ENCODE measurements around the gene PALS2.

Gene PALS2

DNA sequence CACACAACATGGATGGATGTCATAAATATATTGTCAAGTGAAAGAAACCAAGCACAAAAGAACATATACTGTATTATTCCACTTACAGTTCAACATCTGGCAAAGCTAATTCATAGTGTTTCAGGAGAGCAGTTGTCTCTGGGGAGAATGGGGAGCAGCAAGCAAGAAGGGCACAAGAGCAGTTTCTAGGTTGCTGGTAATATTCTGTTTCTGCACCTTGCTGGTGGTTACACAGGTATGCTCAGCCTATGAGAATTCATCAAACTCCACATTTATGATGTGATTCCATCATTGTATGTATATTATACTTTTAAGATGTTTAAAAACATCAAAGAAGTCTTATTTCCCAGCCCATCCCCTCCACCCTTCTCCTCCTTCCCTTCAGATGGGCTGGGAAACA, 18.1 kb upstream of the PALS2 start:
- no peak overlapping the region for H3K27ac ChIP-seq (ENCODE audit: insufficient read depth in 1 of 2, low read depth in 1 of 2, low read length in 2 of 2, poor library complexity in 1 of 2, severe bottlenecking in 2 of 2)

DNA sequence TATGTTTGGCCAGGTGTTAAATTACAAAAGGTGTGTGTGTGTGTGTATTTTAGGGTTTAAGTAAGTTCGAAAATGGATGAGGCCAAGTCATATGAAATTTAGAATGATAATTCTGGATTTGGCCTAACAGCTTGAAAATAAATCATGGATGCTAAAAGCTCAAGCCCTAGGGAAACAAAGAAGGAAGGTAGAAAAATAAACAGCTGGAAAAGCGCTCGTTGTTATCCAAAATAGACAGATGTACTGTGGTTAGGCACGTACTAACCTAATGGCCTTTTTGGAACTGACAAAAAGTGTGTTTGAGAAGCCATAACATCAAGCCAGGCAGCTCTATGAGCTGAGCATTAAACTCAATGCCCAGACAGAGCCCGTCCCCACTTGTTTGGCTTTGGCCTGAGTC, 17.5 kb upstream of the PALS2 start:
- Histone ChIP-seq H3K27ac (ENCODE audit: insufficient read depth in 1 of 2, low read depth in 1 of 2, low read length in 2 of 2, poor library complexity in 1 of 2, severe bottlenecking in 2 of 2) (no peak overlapping the region), H3K27me3 (replicated peaks in 2 of 5; ENCODE audit: control insufficient read depth in 4 of 5, insufficient read depth in 5 of 5, low read length in 4 of 5) (no peaks in the 10 kb centered on the region), H3K4me1 (ENCODE audit: control extremely low read depth in 1 of 4, control insufficient read depth in 4 of 4, insufficient read depth in 4 of 4, low read length in 3 of 4) (no peaks in the 10 kb centered on the region), H3K9me3 (ENCODE audit: control extremely low read depth in 1 of 5, control insufficient read depth in 4 of 5, insufficient read depth in 2 of 5, low read depth in 1 of 5, low read length in 4 of 5) (no peaks in the 10 kb centered on the region), H3K36me3 (ENCODE audit: control insufficient read depth in 4 of 4, insufficient read depth in 4 of 4, low read length in 3 of 4) (no peaks in the 10 kb centered on the region), H3K4me3 (ENCODE audit: control insufficient read depth in 1 of 7, extremely low read depth in 1 of 7, insufficient read depth in 4 of 7, low read depth in 2 of 7, low read length in 6 of 7) (no peak overlapping the region)
- no peak for DNase-seq
- WGBS (ENCODE audit: insufficient coverage): 97% methylated on average over 5 of the region's 5 CpGs
- CTCF ChIA-PET: no interaction called here
- POLR2A ChIA-PET: no interaction called here

More for the DNA sequence above, 18.1 kb upstream of the PALS2 start:
- Histone ChIP-seq H3K4me3 (ENCODE audit: control insufficient read depth in 1 of 7, extremely low read depth in 1 of 7, insufficient read depth in 4 of 7, low read depth in 2 of 7, low read length in 6 of 7) (no peak overlapping the region), H3K4me1 (ENCODE audit: control extremely low read depth in 1 of 4, control insufficient read depth in 4 of 4, insufficient read depth in 4 of 4, low read length in 3 of 4) (no peaks in the 10 kb centered on the region), H3K27me3 (replicated peaks in 2 of 5; ENCODE audit: control insufficient read depth in 4 of 5, insufficient read depth in 5 of 5, low read length in 4 of 5) (no peaks in the 10 kb centered on the region), H3K36me3 (ENCODE audit: control insufficient read depth in 4 of 4, insufficient read depth in 4 of 4, low read length in 3 of 4) (no peaks in the 10 kb centered on the region), H3K9me3 (ENCODE audit: control extremely low read depth in 1 of 5, control insufficient read depth in 4 of 5, insufficient read depth in 2 of 5, low read depth in 1 of 5, low read length in 4 of 5) (no peaks in the 10 kb centered on the region)
- ChIA-PET POLR2A (no interaction called here), CTCF (no interaction called here)
- DNase-seq: no peak

DNA sequence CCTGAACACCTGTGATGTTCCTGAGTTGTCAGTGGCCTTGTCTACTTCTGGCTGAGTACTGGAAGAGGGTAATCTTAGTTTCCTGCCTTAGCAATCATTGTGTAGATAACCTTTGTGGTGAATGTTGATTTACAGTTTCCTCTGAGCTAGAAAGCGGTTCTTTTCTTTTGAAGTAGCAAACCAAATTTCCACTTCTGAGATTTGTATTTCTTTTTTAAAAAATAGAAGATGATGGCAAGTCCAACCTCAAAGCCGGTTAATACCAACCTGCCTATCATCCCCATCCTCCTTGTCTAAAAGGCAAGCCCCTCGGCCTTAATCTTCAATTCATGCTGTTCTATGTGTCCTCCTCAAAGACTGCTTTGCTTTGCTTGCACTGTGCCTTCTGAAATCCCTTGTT, 12.5 kb upstream of the PALS2 start:
- Histone ChIP-seq H3K27me3 (replicated peaks in 2 of 5; ENCODE audit: control insufficient read depth in 4 of 5, insufficient read depth in 5 of 5, low read length in 4 of 5) (no peaks in the 10 kb centered on the region), H3K9me3 (ENCODE audit: control extremely low read depth in 1 of 5, control insufficient read depth in 4 of 5, insufficient read depth in 2 of 5, low read depth in 1 of 5, low read length in 4 of 5) (no peaks in the 10 kb centered on the region), H3K4me1 (ENCODE audit: control extremely low read depth in 1 of 4, control insufficient read depth in 4 of 4, insufficient read depth in 4 of 4, low read length in 3 of 4) (no peaks in the 10 kb centered on the region), H3K36me3 (ENCODE audit: control insufficient read depth in 4 of 4, insufficient read depth in 4 of 4, low read length in 3 of 4) (no peaks in the 10 kb centered on the region), H3K4me3 (ENCODE audit: control insufficient read depth in 1 of 7, extremely low read depth in 1 of 7, insufficient read depth in 4 of 7, low read depth in 2 of 7, low read length in 6 of 7) (no peak overlapping the region), H3K27ac (ENCODE audit: insufficient read depth in 1 of 2, low read depth in 1 of 2, low read length in 2 of 2, poor library complexity in 1 of 2, severe bottlenecking in 2 of 2) (no peak overlapping the region)
- ChIA-PET CTCF (no interaction called here), POLR2A (no interaction called here)
- DNase-seq: no peak
- 100% methylated on average over 2 of the region's 3 CpGs for WGBS (ENCODE audit: insufficient coverage)

DNA sequence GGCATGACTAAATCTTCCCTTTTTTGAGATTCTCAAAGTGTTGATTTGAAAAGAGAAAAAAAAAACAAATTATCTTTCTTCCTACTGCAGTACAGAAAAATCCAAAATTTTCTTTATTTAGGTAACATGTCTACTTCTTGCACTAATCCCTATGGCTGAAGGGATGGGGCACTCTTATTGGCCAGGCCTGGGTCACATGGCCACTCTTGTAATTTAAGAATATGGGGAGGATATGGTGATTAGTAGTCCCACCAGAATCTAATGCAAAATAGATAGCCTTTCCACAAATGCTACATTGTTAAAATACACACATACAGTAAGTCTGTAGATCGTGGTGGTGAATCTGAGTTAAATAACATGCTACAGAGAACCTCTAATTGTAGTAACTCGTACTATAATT, 7.0 kb upstream of the PALS2 start:
- Histone ChIP-seq H3K27ac (ENCODE audit: insufficient read depth in 1 of 2, low read depth in 1 of 2, low read length in 2 of 2, poor library complexity in 1 of 2, severe bottlenecking in 2 of 2) (no peak overlapping the region), H3K36me3 (ENCODE audit: control insufficient read depth in 4 of 4, insufficient read depth in 4 of 4, low read length in 3 of 4) (no peaks in the 10 kb centered on the region), H3K4me1 (ENCODE audit: control extremely low read depth in 1 of 4, control insufficient read depth in 4 of 4, insufficient read depth in 4 of 4, low read length in 3 of 4) (no peaks in the 10 kb centered on the region), H3K4me3 (ENCODE audit: control insufficient read depth in 1 of 7, extremely low read depth in 1 of 7, insufficient read depth in 4 of 7, low read depth in 2 of 7, low read length in 6 of 7) (no peak overlapping the region), H3K9me3 (ENCODE audit: control extremely low read depth in 1 of 5, control insufficient read depth in 4 of 5, insufficient read depth in 2 of 5, low read depth in 1 of 5, low read length in 4 of 5) (no peaks in the 10 kb centered on the region), H3K27me3 (replicated peaks in 2 of 5; ENCODE audit: control insufficient read depth in 4 of 5, insufficient read depth in 5 of 5, low read length in 4 of 5) (peaks cover 0 to 7% (median 0%) of the 10 kb centered on the region in 5 experiments)
- whole genome bisulfite sequencing (ENCODE audit: insufficient coverage): no CpG with 5 or more reads among the region's 2 CpGs
- no peak for DNase-seq
- ChIA-PET CTCF (no interaction called here), POLR2A (no interaction called here)

DNA sequence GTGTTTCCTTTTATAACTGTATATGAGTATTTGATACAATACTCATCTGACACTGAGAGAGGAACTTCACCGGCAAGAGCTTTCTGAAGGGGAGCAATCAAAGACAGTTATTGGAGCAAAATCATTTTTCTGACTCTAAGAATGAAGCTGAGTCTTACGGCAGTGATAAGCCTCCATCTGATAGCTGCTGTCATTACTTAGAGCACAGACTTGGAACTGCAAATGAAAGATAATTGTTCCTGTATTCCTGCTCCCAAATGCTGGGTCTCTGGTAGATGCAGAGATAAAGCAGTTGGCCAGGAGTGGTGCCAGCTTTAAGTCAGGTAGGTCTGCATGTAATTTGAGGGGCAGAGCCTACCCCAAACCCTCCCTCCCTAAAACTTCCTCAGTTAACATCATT, 2.3 kb upstream of the PALS2 start:
- H3K4me3 ChIP-seq (ENCODE audit: control insufficient read depth in 1 of 7, extremely low read depth in 1 of 7, insufficient read depth in 4 of 7, low read depth in 2 of 7, low read length in 6 of 7): no peak overlapping the region
- no peaks in the 10 kb centered on the region for H3K9me3 ChIP-seq (ENCODE audit: control extremely low read depth in 1 of 5, control insufficient read depth in 4 of 5, insufficient read depth in 2 of 5, low read depth in 1 of 5, low read length in 4 of 5)
- peaks cover 9 to 26% (median 18%) of the 10 kb centered on the region in 4 experiments for H3K4me1 ChIP-seq (ENCODE audit: control extremely low read depth in 1 of 4, control insufficient read depth in 4 of 4, insufficient read depth in 4 of 4, low read length in 3 of 4)
- 88% methylated on average over 2 of the region's 2 CpGs for WGBS (ENCODE audit: insufficient coverage)
- ChIA-PET CTCF (no interaction called here), POLR2A (no interaction called here)
- peaks cover 0 to 9% (median 0%) of the 10 kb centered on the region in 5 experiments for H3K27me3 ChIP-seq (replicated peaks in 2 of 5; ENCODE audit: control insufficient read depth in 4 of 5, insufficient read depth in 5 of 5, low read length in 4 of 5)
- DNase-seq: no peak
- H3K36me3 ChIP-seq (ENCODE audit: control insufficient read depth in 4 of 4, insufficient read depth in 4 of 4, low read length in 3 of 4): no peaks in the 10 kb centered on the region
- H3K27ac ChIP-seq (ENCODE audit: insufficient read depth in 1 of 2, low read depth in 1 of 2, low read length in 2 of 2, poor library complexity in 1 of 2, severe bottlenecking in 2 of 2): no peak overlapping the region

DNA sequence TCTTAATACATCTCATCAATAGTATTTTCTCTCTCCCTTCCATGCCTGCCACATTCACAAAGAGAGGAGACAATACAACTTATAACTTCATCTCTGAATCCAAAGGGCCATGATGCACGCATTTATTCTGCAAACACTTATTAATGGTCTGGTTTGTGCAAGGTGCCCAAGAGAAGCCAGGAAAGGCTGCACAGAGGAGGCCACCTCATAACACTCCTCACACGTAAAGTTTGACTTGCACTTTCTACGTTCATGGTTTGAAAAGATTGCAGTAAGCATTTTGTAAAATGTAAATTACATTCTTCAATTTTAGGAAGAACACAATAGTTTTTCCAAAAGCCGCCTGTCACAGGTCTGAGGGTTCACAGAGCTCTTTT, 1.2 kb upstream of the PALS2 start:
- POLR2A ChIA-PET: no interaction called here
- DNase-seq: no peak
- peak overlapping the region in 4 of 7 experiments; percentile 81 to 97 (median 86) for H3K4me3 ChIP-seq (ENCODE audit: control insufficient read depth in 1 of 7, extremely low read depth in 1 of 7, insufficient read depth in 4 of 7, low read depth in 2 of 7, low read length in 6 of 7)
- CTCF ChIA-PET: no interaction called here
- H3K9me3 ChIP-seq (ENCODE audit: control extremely low read depth in 1 of 5, control insufficient read depth in 4 of 5, insufficient read depth in 2 of 5, low read depth in 1 of 5, low read length in 4 of 5): no peaks in the 10 kb centered on the region
- WGBS (ENCODE audit: insufficient coverage): 27% methylated on average over 1 of the region's 4 CpGs
- peaks cover 0 to 9% (median 0%) of the 10 kb centered on the region in 5 experiments for H3K27me3 ChIP-seq (replicated peaks in 2 of 5; ENCODE audit: control insufficient read depth in 4 of 5, insufficient read depth in 5 of 5, low read length in 4 of 5)
- no peaks in the 10 kb centered on the region for H3K36me3 ChIP-seq (ENCODE audit: control insufficient read depth in 4 of 4, insufficient read depth in 4 of 4, low read length in 3 of 4)
- H3K27ac ChIP-seq (ENCODE audit: insufficient read depth in 1 of 2, low read depth in 1 of 2, low read length in 2 of 2, poor library complexity in 1 of 2, severe bottlenecking in 2 of 2): no peak overlapping the region
- H3K4me1 ChIP-seq (ENCODE audit: control extremely low read depth in 1 of 4, control insufficient read depth in 4 of 4, insufficient read depth in 4 of 4, low read length in 3 of 4): peaks cover 9 to 33% (median 22%) of the 10 kb centered on the region in 4 experiments

DNA sequence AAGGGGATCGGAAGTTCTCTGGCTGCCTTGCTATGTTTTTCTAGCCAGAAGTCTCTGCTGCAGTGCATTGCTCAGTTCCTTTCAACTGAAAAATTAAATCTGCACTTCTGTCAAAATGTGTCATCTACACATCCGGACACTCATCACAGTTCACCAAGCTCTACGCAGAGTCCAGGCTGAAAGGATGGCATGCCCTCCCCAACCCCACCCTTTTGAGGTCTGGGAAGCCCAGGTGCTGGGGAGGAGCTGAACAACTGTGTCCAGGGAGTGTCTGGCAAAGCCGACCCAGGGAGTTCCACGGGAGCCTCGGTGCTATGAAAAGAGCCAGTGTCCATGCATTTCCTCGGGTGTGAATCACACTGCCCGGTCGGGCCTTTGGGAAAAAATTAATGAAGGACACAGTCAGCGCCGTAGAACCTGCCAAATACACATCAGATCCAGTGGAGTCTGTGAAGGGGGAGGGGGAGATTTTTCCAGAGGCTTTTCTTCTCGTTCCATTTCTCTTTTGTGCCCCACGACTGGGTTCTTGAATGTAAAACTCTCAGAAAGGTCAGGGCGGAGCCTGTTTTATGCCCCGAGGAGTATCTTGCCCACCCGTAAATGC, 757 bp upstream of the PALS2 start:
- Histone ChIP-seq H3K4me1 (ENCODE audit: control extremely low read depth in 1 of 4, control insufficient read depth in 4 of 4, insufficient read depth in 4 of 4, low read length in 3 of 4) (peaks cover 9 to 33% (median 22%) of the 10 kb centered on the region in 4 experiments), H3K9me3 (ENCODE audit: control extremely low read depth in 1 of 5, control insufficient read depth in 4 of 5, insufficient read depth in 2 of 5, low read depth in 1 of 5, low read length in 4 of 5) (no peaks in the 10 kb centered on the region), H3K27me3 (replicated peaks in 2 of 5; ENCODE audit: control insufficient read depth in 4 of 5, insufficient read depth in 5 of 5, low read length in 4 of 5) (peaks cover 0 to 9% (median 0%) of the 10 kb centered on the region in 5 experiments), H3K4me3 (ENCODE audit: control insufficient read depth in 1 of 7, extremely low read depth in 1 of 7, insufficient read depth in 4 of 7, low read depth in 2 of 7, low read length in 6 of 7) (peak overlapping the region; percentile 67 to 97 (median 88)), H3K27ac (ENCODE audit: insufficient read depth in 1 of 2, low read depth in 1 of 2, low read length in 2 of 2, poor library complexity in 1 of 2, severe bottlenecking in 2 of 2) (peak overlapping the region in 1 of 2 experiments; percentile 56), H3K36me3 (ENCODE audit: control insufficient read depth in 4 of 4, insufficient read depth in 4 of 4, low read length in 3 of 4) (no peaks in the 10 kb centered on the region)
- DNase-seq: peak; percentile 8 to 64 (median 48)
- ChIA-PET POLR2A (no interaction called here), CTCF (no interaction called here)
- WGBS (ENCODE audit: insufficient coverage): 1% methylated on average over 11 of the region's 16 CpGs

All from common myeloid progenitor, CD34-positive (primary cell).